HG03135 (cell line): ENCODE results near the gene IGSF11.

ENCODE experiments used
- ATAC-seq: cut with Tn5 transposase; IDR thresholded peaks from one replicate; pipeline ENCODE4 v1.9.1; 2021; ENCODE audit warnings: mild to moderate bottlenecking, moderate library complexity; ENCODE audit not compliant: unreplicated experiment

IGSF11 gene

GRCh38 chr3:118955914-118956556 is 78.6 kb downstream of the IGSF11 start:
- ATAC-seq, result no peak

- ATAC-seq, result no peak
Observed at GRCh38 chr3:118951089-118951488, 83.6 kb downstream of the IGSF11 start.

DNA sequence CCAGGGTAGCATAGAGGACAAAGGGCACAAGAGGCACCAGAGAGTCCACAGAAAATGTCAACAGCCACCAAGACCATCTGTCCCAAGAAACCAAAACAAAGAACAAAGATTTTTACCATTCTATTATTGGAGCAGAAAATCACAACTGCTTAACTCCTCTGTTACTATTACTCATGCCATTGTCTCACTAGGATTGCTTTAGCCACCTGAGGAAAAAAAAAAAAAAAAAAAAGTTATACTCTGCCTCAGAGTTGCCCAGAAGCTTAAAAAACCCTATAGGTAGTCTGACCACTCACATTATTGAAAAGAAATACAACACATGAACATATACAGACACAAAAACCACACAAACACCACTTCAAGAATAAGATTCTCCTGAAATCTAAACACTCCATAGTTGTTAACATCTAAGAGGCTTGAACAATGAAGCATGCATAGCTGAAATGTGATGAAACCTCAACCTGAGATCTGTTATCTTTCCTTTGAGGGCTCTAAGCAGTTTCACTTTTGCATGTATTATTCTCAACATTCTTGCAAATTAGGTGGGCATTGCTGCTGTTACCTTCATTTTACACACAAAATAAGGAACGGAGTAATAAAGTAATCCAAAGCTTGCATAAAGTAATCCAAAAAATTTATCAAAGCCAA is 85.4 kb downstream of the IGSF11 start:
- ATAC-seq, result no peak

- no peak for ATAC-seq
Observed at GRCh38 chr3:118948146-118948545, 86.5 kb downstream of the IGSF11 start.

- ATAC-seq, result no peak
Observed at GRCh38 chr3:118946449-118946848, 88.2 kb downstream of the IGSF11 start.

DNA sequence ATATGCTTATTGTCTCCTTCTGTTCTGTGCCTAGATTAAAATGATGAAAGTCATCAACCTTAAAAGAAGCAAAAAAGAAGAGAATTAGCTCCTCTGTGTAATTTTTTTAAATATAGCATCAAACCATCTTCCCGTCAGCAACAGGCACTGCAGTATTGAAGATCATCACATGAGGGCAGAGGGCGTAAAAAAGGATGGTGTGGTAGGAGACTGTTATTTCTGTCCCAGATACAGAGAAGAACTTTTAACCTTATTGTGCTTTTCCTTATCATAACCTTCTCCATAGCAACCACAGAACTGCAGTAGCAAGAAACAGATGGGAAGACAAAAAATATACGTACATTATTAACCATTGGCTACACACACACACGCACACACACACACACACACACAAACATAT is 88.8 kb downstream of the IGSF11 start:
- no peak for ATAC-seq

DNA sequence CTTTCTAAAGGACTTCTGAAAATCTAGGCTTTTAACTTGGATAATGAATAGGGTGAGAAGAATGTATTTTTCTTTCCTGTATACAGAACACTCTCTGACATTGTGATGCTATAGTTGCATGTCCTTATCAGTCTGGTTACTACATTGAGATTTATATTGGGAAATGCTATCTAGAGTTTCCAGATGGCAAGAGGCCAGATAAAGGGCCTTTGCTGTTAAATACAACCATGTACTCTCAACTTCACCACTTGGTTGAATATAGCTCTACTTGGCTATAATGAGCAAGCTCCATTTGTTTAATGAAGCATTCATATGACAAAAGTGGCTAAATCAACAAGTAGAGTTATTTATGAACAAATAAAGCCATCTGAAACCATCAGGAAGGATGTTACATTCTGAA is 91.0 kb downstream of the IGSF11 start:
- no peak for ATAC-seq

DNA sequence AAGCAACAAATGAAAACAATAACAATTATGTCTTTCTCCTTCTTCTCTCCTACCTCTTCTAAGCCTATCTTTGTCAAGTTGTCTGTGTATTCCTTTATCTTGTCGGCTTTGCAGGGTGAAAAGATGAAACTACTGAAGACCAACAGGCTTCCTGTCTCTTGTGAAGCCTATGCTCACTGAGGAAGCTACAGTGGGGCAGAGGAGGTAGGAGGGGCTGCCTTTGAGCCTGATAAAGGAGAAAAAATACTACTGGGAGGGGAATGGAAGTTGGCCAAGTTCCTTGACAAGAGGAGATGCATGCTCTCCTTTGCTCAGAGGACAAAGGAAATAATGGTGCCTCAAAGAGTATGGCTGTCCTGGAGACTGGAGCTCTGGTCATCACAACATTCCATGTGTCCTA is 92.0 kb downstream of the IGSF11 start:
- no peak for ATAC-seq

DNA sequence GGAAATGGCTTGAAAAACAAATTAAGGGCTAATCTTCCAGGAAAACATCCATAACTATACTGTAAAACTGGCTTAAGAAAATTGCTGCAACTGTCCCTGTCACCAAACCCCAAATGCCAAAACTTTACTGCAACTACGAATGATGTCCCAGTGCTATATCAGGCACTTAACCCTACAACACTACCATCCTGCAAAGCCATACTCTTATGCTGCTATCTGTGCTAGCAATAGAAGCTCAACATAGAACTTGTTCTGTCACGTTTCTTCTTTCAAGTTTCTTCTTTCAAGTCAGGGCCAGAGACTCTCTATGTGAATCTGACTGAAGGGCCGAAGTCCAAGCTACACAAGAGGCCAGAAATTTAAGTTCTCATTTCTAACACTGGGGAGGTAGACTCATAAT is 92.5 kb downstream of the IGSF11 start:
- ATAC-seq, result no peak

DNA sequence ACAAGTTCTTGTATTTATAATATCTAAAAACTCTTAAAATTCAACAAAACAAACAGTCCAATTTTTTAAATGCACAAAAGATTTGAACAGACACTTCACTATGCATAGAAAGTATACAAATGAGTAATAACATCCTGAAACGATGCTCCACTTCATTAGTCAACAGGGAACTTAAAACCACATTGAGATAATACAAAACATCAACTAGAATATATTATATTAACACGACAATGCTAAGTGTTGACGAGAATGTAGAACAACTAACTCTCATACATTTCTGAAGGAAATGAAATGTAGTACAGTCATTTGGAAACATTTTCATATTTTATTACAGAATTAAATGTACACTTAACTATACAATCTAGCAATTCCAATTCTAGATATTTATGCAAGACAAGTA is 93.4 kb downstream of the IGSF11 start:
- ATAC-seq, result no peak

DNA sequence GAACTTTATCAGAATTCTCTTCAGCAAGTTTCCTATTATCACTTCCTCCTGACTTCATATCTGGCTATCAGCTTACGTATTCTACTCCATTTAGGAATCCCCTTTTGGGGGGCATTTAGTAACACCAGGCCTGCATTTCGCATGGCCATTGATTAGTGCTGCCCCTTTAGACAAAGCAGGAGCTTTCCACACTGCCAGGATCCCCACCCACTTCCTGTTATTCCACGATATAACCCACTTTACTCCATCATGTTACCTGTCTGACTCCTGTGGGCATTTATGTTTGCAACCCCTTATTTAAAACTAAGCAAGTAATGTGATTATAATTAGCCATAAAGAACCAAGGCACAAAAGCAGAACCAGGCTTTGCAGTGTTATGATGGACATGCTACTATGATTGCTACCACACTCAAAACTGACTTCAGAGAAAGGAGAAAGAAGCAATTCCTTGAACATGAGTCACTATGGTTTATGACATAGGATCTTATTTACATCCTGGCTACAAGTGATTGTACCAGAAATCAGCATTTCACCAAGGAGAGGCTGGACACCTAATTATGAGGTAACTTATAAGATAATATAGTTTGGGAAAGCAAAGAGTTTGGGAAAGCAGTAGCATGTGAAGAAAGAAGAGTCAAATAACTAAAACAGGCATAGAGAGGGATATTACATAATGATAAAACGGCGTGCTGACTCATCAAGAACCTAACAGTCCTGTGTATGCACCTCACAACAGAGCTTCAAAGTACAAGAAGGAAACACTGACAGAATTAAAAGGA is 96.3 kb downstream of the IGSF11 start:
- ATAC-seq, result no peak

DNA sequence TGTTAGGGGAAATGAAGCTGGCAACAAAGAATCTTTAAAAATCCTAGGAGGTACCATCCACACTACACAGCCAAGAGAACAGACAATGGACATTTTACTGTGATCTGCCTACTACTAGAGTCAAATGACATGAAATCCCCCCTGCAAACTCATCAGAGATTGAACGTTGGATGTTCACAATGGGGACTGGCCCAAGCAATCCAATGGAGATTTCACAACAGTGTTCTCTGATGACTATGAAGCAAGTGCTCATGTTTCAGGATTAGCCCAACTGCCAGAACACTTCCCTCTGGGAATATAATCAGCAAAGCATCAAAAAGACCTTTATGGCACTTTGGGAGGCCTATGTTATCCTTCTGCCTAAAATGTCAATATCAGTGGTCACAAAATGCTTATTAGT is 97.8 kb downstream of the IGSF11 start:
- no peak for ATAC-seq

- no peak for ATAC-seq
Observed at GRCh38 chr3:118932822-118933558, 101.7 kb downstream of the IGSF11 start.

GRCh38 chr3:118931996-118932395 is 102.7 kb downstream of the IGSF11 start:
- no peak for ATAC-seq

DNA sequence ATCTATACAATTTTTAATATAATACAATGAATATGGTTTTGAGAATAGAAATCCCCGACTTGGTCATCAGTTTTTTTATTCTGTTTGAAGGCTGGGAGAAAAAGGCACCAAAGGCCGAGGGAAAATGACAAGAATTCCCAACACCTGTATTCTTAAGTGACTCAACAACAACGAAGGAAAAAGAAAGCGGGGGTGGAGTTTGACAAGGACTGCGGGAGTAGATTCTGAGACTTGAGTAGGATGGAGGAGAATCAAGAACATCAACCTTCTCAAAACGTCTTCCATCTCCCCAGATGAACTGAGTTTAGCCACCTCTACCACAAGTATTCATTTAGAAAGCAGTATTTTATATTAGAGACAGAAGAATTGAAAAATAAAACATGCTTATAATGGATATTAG is 107.2 kb downstream of the IGSF11 start:
- no peak for ATAC-seq

GRCh38 chr3:118912188-118912587 is 122.5 kb downstream of the IGSF11 start:
- no peak for ATAC-seq

- ATAC-seq, result no peak
Observed at GRCh38 chr3:118910332-118910731, 124.3 kb downstream of the IGSF11 start.

- ATAC-seq, result no peak
Observed at GRCh38 chr3:118909763-118910162, 124.9 kb downstream of the IGSF11 start.

GRCh38 chr3:118907909-118908308 is 126.7 kb downstream of the IGSF11 start:
- no peak for ATAC-seq

DNA sequence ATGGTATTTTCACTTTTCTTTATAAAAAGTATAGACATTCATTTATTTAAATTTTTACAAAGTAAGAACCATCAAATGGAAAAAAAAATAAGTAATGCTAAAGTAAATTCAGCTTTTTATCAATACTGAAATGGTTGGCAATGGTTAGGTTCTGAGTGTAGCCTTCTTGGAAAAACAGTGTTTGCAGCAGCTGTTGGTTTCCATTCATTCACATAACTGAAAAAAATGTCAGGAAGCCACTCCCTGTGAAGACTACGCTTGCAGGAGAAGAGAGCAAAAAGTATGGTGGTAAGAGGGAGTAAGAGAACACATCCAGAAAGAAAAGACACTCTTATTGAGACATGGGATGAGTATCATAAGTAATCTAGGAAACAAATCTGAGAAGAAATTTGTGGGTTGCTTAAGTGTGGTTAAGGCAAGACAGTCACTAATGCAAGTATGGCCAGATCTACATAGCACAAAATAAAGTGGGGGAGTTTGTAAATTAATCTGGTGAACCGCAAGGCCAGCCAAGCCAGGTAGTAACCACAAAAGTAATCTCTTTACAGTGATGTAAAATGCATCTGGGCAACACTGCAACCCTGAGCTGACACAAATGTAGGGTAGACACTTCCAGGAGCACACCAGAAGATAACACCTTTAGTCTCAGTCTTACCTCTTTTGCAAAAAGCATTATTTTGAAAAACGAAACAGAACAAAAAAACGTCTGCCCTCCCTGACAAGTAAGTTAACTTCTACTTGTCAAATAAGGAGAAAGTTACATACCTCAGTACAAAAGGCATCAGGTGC is 133.7 kb downstream of the IGSF11 start:
- ATAC-seq, result no peak

DNA sequence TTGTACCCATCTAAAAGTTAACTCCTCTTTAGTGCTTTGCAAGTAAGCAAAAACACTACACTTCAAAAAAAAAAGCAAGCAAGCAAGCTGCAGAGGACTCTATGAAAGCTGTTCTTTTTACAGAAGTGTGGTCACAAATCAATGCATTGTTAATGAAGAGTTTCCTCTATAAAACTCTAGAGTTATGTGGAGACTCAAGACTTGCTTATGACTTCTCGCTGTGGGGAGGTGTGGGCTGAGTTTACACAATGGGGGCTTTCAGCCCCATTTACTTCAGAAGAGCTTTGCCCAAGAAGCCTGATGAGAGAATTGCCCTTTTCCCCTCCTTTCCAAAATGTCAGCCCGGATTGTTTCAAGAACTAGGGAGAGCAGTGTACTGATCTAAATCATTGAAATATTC is 144.4 kb downstream of the IGSF11 start:
- ATAC-seq, result no peak
